GM12878 (cell line): ENCODE measurements around the gene CHCHD2. TPM values are rescaled to one million over a fixed set of nuclear protein-coding genes. Genes with fewer than 3 reads are reported as not detected.

Experiments used
- ATAC-seq: fragments of 200-7000 bp; cut with Tn5 transposase; 3 replicates; pipeline ENCODE4 v1.9.1; 2020; ENCODE audit warnings: mild to moderate bottlenecking, moderate library complexity
- BruUV-seq: library from RNA; stranded (reverse); fragments of 400-500 nt; replicated peaks from 2 replicates; lab custom pipeline; 2021; lab: Mats Ljungman, UMichigan
- CTCF ChIA-PET: fragments of 300-600 bp; sonication (Branson Sonifier 250); formaldehyde crosslinking; extraction: SDS; loops from one replicate; lab custom pipeline; 2021; ENCODE audit warnings: inconsistent platforms; lab: Yijun Ruan, JAX
- POLR2A ChIA-PET: fragments of 350-600 bp; formaldehyde crosslinking; extraction: SDS; loops from one replicate; lab custom pipeline; 2021; ENCODE audit warnings: inconsistent platforms; lab: Charles Lee
- RAD21 ChIA-PET: fragments of 300-600 bp; sonication (Branson Sonifier 250); formaldehyde crosslinking; loops from one replicate; lab custom pipeline; 2023; ENCODE audit warnings: antibody characterized with exemption; ENCODE audit not compliant: unreplicated experiment; lab: Charles Lee
- SMC1A ChIA-PET: fragments of 300-600 bp; sonication (Branson Sonifier 250); formaldehyde crosslinking; loops from one replicate; lab custom pipeline; 2023; ENCODE audit not compliant: unreplicated experiment, uncharacterized antibody; lab: Charles Lee
- DNase-seq: peaks from one replicate; pipeline ENCODE4 v3.0.0-alpha.2; 2011; ENCODE audit warnings: low read depth, low spot score
- FAIRE-seq: peaks from 3 replicates; lab custom pipeline; 2011; peaks lifted over from hg19 to GRCh38; lab: Jason Lieb, UNC
- H2AFZ ChIP-seq: 2 replicates; pipeline ENCODE4 v1.6.0; 2011; ENCODE audit warnings: low read depth, low read length, control low read depth; ENCODE audit not compliant: control insufficient read depth
- H3K27ac ChIP-seq: 2 replicates; pipeline ENCODE4 v1.5.1; 2011; ENCODE audit warnings: control low read depth; ENCODE audit not compliant: control insufficient read depth, insufficient read depth
- H3K27me3 ChIP-seq, 2 experiments: replicated peaks in 1 of 2; 2 replicates each; pipeline versions ENCODE4 v1.6.0 to v1.6.1; 2011; ENCODE audit warnings: low read length in 1 of 2; ENCODE audit not compliant: control insufficient read depth in 2 of 2, insufficient read depth in 2 of 2
- H3K36me3 ChIP-seq, 2 experiments: 2 replicates each; pipeline ENCODE4 v1.5.1; 2011; ENCODE audit warnings: low read length in 1 of 2; ENCODE audit not compliant: control insufficient read depth in 2 of 2, insufficient read depth in 2 of 2
- H3K4me1 ChIP-seq: 2 replicates; pipeline ENCODE4 v1.6.1; 2011; ENCODE audit warnings: mild to moderate bottlenecking, low read length, moderate library complexity, mixed read lengths; ENCODE audit not compliant: control insufficient read depth, insufficient read depth
- H3K4me2 ChIP-seq: 2 replicates; pipeline ENCODE4 v1.6.0; 2011; ENCODE audit warnings: control low read depth; ENCODE audit not compliant: control insufficient read depth, insufficient read depth
- H3K4me3 ChIP-seq: fragments of 200-600 bp; sonication (generic); 2 replicates; pipeline ENCODE4 v1.5.1; 2016
- H3K79me2 ChIP-seq: 2 replicates; pipeline ENCODE4 v1.6.0; 2011; ENCODE audit warnings: low read length; ENCODE audit not compliant: control insufficient read depth, insufficient read depth
- H3K9ac ChIP-seq: 2 replicates; pipeline ENCODE4 v1.8.0; 2011; ENCODE audit warnings: low read length, control low read depth, mixed read lengths; ENCODE audit not compliant: control insufficient read depth, insufficient read depth
- H3K9me3 ChIP-seq: replicated peaks from 3 replicates; pipeline ENCODE4 v1.5.1; 2011; ENCODE audit warnings: mild to moderate bottlenecking, low read length; ENCODE audit not compliant: control insufficient read depth, insufficient read depth
- H4K20me1 ChIP-seq: 2 replicates; pipeline ENCODE4 v1.6.0; 2011; ENCODE audit not compliant: control insufficient read depth, insufficient read depth
- ASH2L ChIP-seq: fragments of 300-600, 200-600 bp; sonication (generic); IDR thresholded peaks from 2 replicates; pipeline ENCODE4 v1.6.1; 2017; ENCODE audit warnings: low read depth, mild to moderate bottlenecking, borderline replicate concordance
- MEF2B ChIP-seq: fragments of 450-650 bp; IDR thresholded peaks from 2 replicates; pipeline ENCODE4 v1.6.1; 2018; ENCODE audit warnings: mild to moderate bottlenecking, moderate library complexity; ENCODE audit not compliant: partially characterized antibody, poor library complexity, severe bottlenecking
- POU2F2 ChIP-seq: IDR thresholded peaks from 3 replicates; pipeline ENCODE4 v1.6.1; 2011; ENCODE audit warnings: low read depth, mild to moderate bottlenecking, low read length, borderline replicate concordance
- ZNF687 ChIP-seq: fragments of 450-650 bp; IDR thresholded peaks from 2 replicates; pipeline ENCODE4 v1.6.1; 2017; ENCODE audit warnings: mild to moderate bottlenecking, moderate library complexity
- ZSCAN29 ChIP-seq: fragments of 450-650 bp; IDR thresholded peaks from 2 replicates; pipeline ENCODE4 v1.6.1; 2017; ENCODE audit warnings: mild to moderate bottlenecking, moderate library complexity
- WGBS: methylation state at CpG from one replicate; pipeline ENCODE4 v1.1.6; 2016; ENCODE audit warnings: low lambda C conversion rate; ENCODE audit not compliant: insufficient replicate concordance, insufficient coverage; ENCODE audit errors: missing lambda C conversion rate; 5-methylcytosine and 5-hydroxymethylcytosine counted together
- in situ Hi-C: fragments of 300-500 bp; cut with MboI; formaldehyde crosslinking; loops from 9 replicates; pipeline ENCODE4 v1.14.3; 2018; ENCODE audit warnings: mixed read lengths
- intact Hi-C: fragments of 100-400 bp; cut with micrococcal nuclease; formaldehyde crosslinking; loops from one replicate; pipeline ENCODE4 v1.14.2; 2022; ENCODE audit not compliant: unreplicated experiment
- polyA plus RNA-seq, 11 experiments: library from polyadenylated mRNA; depleted of rRNA in 4 of 11; unstranded in 6 of 11; stranded (reverse) in 5 of 11; fragments of >200 nt; fragmentation: Nextera tagmentation in 4 of 11; fragmentation: Illumina TruSeq in 1 of 11; extraction: Ambion mirVana in 4 of 11; extraction: Trizol in 1 of 11; gene quantifications; 1 replicate in 1 of 11; 2 replicates in 10 of 11; pipeline versions ENCODE4 v1.2.1 to v1.2.3, GENCODE V29; 2011 to 2016; ENCODE audit warnings: inconsistent platforms in 2 of 11, missing spikeins in 2 of 11, low read depth in 1 of 11
- total RNA-seq, 4 experiments: library from RNA; depleted of rRNA in 3 of 4; stranded (reverse); fragments of >200 nt in 3 of 4; fragmentation: Illumina TruSeq in 1 of 4; extraction: Trizol in 1 of 4; gene quantifications; 2 replicates each; pipeline versions ENCODE4 v1.2.1 to v1.2.3, GENCODE V29; 2013 to 2021

The CHCHD2 gene
- total and polyA plus RNA-seq, 10 of the 15 experiments (the other 5 are each of a cell fraction or from before 2014, with no cell fraction given), result 97.8 to 1,291 (median 619) TPM

GRCh38 chr7:56124981-56125380, 18.7 kb upstream of the CHCHD2 start (continued):
- TF ChIP-seq MEF2B, result no peak
- TF ChIP-seq ZNF687, result no peak
- TF ChIP-seq, all 136 proteins: peak for 0

GRCh38 chr7:56121440-56121839, 15.2 kb upstream of the CHCHD2 start:
- Histone ChIP-seq H3K36me3 (no peaks in the 10 kb centered on the region), H4K20me1 (no peaks in the 10 kb centered on the region), H3K27ac (no peak overlapping the region), H3K4me2 (no peak overlapping the region), H2AFZ (no peak overlapping the region), H3K9ac (no peak overlapping the region), H3K9me3 (no peaks in the 10 kb centered on the region), H3K79me2 (no peaks in the 10 kb centered on the region), H3K4me1 (no peaks in the 10 kb centered on the region), H3K27me3 (no peaks in the 10 kb centered on the region), H3K4me3 (no peak overlapping the region)
- FAIRE-seq, result no peak
- POLR2A ChIA-PET, result no interaction called here
- CTCF ChIA-PET, result no interaction called here
- WGBS, result 51% methylated on average over 6 of the region's 6 CpGs
- DNase-seq, result no peak
- no TSS peak for BruUV-seq
- no peak for ATAC-seq
- SMC1A ChIA-PET, result no interaction called here
- RAD21 ChIA-PET, result no interaction called here
- TF ChIP-seq ASH2L (no peak), POU2F2 (no peak), ZSCAN29 (no peak)
- in situ Hi-C loops, result no loop called here
- intact Hi-C loops, result loop anchor here (10.0 kb wide), 1 partner anchor 63 kb away; no protein-coding TSS in a partner anchor
